ENCODE data around the gene SLC9A7. TPM values are rescaled to one million over a fixed set of nuclear protein-coding genes. Genes with fewer than 3 reads are reported as not detected.

SLC9A7 gene
- total RNA-seq, 1 donor from 2014 or later = 1.4 TPM

GRCh38 chrX:46595084-46595483 lies 163.8 kb downstream of the SLC9A7 start:
- Mint-ChIP-seq H3K9me3 (ENCODE audit: unreplicated experiment) (peaks cover 18% of the 10 kb centered on the region), H3K4me1 (ENCODE audit: unreplicated experiment) (peaks cover 14% of the 10 kb centered on the region), H3K4me3 (ENCODE audit: unreplicated experiment) (no peak overlapping the region), H3K27ac (ENCODE audit: unreplicated experiment) (no peak overlapping the region), H3K36me3 (ENCODE audit: unreplicated experiment) (peaks cover 2% of the 10 kb centered on the region), H3K27me3 (ENCODE audit: unreplicated experiment) (no peaks in the 10 kb centered on the region)
- TF ChIP-seq, protein P1, sequence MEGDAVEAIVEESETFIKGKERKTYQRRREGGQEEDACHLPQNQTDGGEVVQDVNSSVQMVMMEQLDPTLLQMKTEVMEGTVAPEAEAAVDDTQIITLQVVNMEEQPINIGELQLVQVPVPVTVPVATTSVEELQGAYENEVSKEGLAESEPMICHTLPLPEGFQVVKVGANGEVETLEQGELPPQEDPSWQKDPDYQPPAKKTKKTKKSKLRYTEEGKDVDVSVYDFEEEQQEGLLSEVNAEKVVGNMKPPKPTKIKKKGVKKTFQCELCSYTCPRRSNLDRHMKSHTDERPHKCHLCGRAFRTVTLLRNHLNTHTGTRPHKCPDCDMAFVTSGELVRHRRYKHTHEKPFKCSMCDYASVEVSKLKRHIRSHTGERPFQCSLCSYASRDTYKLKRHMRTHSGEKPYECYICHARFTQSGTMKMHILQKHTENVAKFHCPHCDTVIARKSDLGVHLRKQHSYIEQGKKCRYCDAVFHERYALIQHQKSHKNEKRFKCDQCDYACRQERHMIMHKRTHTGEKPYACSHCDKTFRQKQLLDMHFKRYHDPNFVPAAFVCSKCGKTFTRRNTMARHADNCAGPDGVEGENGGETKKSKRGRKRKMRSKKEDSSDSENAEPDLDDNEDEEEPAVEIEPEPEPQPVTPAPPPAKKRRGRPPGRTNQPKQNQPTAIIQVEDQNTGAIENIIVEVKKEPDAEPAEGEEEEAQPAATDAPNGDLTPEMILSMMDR (IDR thresholded peaks at IDR 0.05) = no peak
- DNase-seq (ENCODE audit: extremely low spot score, unreplicated experiment) = no peak

DNA sequence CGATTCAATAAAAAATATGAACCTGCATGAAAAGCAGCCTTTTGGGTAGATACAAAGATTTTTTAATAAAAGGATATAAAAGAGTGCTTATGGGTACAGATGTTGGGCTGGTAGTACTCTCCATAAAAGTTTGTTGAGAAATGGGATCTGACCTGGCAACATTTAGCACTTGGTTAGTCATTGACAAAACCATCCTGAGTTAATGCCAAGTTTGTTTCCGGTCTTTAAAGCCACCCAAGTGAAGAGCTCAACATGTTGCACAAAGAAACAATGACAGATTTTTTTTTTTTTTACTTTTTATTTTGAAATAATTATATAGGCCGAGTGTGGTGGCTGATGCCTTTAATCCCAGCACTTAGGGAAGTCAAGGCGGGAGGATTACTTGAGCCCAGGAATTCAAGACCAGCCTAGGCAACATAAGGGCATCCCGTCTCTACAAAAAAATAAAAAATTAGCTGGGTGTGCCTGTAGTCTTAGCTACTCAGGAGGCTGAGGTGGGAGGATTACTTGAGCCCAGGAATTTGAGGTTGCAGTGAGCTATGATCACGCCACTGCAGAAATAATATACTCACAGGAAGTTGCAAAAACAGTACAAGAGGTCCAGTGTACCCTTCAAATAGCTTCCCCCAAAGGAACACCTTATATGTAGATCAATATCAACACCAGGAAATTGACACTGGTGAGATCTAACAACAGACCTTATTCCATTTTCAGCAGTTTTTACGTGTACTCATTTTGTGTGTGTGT lies 168.8 kb downstream of the SLC9A7 start:
- DNase-seq (ENCODE audit: extremely low spot score, unreplicated experiment) = no peak
- H3K36me3 Mint-ChIP-seq (ENCODE audit: unreplicated experiment) = peaks cover 2% of the 10 kb centered on the region
- peaks cover 16% of the 10 kb centered on the region for H3K9me3 Mint-ChIP-seq (ENCODE audit: unreplicated experiment)
- H3K27ac Mint-ChIP-seq (ENCODE audit: unreplicated experiment) = no peak overlapping the region
- H3K4me3 Mint-ChIP-seq (ENCODE audit: unreplicated experiment) = no peak overlapping the region
- no peaks in the 10 kb centered on the region for H3K27me3 Mint-ChIP-seq (ENCODE audit: unreplicated experiment)
- peaks cover 50% of the 10 kb centered on the region for H3K4me1 Mint-ChIP-seq (ENCODE audit: unreplicated experiment)
- TF ChIP-seq, protein P1 (IDR thresholded peaks at IDR 0.05) = no peak

- TF ChIP-seq, protein P1 (IDR thresholded peaks at IDR 0.05) = no peak
- DNase-seq (ENCODE audit: extremely low spot score, unreplicated experiment) = no peak
- Mint-ChIP-seq H3K27ac (ENCODE audit: unreplicated experiment) (peak overlapping the region; percentile 74), H3K4me1 (ENCODE audit: unreplicated experiment) (peaks cover 63% of the 10 kb centered on the region), H3K27me3 (ENCODE audit: unreplicated experiment) (no peaks in the 10 kb centered on the region), H3K36me3 (ENCODE audit: unreplicated experiment) (peaks cover 2% of the 10 kb centered on the region), H3K9me3 (ENCODE audit: unreplicated experiment) (peaks cover 4% of the 10 kb centered on the region), H3K4me3 (ENCODE audit: unreplicated experiment) (peak overlapping the region; percentile 45)
Observed at GRCh38 chrX:46588263-46588662, 170.7 kb downstream of the SLC9A7 start.

DNA sequence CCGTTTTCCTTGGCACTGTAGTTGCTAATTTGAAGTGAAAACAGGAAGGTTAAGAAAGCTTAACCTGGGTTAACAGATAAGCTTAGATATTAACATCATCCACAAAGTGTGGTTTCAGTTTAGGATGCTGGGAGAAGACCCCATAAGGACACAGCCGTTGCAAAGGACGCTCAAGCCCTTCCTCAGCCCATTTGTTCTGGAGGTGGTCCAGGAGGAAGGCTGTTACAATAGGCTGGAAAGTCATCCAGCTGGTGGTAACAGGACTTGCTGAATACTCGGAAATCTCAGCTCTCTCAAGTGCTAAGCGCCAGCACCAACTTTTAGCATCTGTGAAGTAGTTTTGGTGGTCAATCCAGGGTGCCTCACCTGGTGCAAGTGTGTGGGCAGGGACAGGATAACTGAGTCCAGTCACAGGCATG lies 171.2 kb downstream of the SLC9A7 start:
- TF ChIP-seq, protein P1 (IDR thresholded peaks at IDR 0.05) = no peak
- peak overlapping the region; percentile 27 for H3K4me3 Mint-ChIP-seq (ENCODE audit: unreplicated experiment)

DNA sequence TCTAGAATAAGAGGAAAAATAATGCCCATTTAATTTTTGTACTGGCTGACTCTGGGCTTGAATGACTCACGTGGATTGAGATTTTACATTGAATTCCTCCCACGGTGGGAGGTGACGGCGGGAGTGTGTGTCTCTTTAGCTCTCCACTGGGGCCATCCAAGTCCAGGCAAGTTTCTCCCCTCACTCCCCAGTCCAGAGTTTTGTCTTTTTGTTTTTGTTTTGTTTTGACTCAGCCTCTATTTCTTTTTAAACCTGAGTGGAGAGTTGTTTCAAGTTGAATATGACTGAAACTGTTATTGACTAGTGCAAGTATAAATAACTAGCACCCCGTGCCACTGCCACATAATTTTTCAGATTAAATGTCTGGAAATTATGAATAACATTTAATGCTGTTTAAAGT lies 171.8 kb downstream of the SLC9A7 start:
- Mint-ChIP-seq H3K4me3 (ENCODE audit: unreplicated experiment) (peak overlapping the region; percentile 42), H3K36me3 (ENCODE audit: unreplicated experiment) (peaks cover 2% of the 10 kb centered on the region), H3K4me1 (ENCODE audit: unreplicated experiment) (peaks cover 70% of the 10 kb centered on the region), H3K27ac (ENCODE audit: unreplicated experiment) (peak overlapping the region; percentile 74), H3K9me3 (ENCODE audit: unreplicated experiment) (no peaks in the 10 kb centered on the region), H3K27me3 (ENCODE audit: unreplicated experiment) (no peaks in the 10 kb centered on the region)
- no peak for DNase-seq (ENCODE audit: extremely low spot score, unreplicated experiment)
- TF ChIP-seq, protein P1 (IDR thresholded peaks at IDR 0.05) = no peak

More for the DNA sequence above, 171.2 kb downstream of the SLC9A7 start:
- Mint-ChIP-seq H3K27me3 (ENCODE audit: unreplicated experiment) (no peaks in the 10 kb centered on the region), H3K4me1 (ENCODE audit: unreplicated experiment) (peaks cover 65% of the 10 kb centered on the region), H3K36me3 (ENCODE audit: unreplicated experiment) (peaks cover 2% of the 10 kb centered on the region), H3K27ac (ENCODE audit: unreplicated experiment) (peak overlapping the region; percentile 74), H3K9me3 (ENCODE audit: unreplicated experiment) (peaks cover 3% of the 10 kb centered on the region)
- no peak for DNase-seq (ENCODE audit: extremely low spot score, unreplicated experiment)
